ENCODE results near the gene MMP15. TPM values are rescaled to one million over a fixed set of nuclear protein-coding genes. Genes with fewer than 3 reads are reported as not detected.

Gene MMP15
- total and polyA plus RNA-seq, 2 of the 13 experiments (the other 11 are each of a cell fraction or from before 2014, with no cell fraction given) = 35.2 to 44.9 TPM

DNA sequence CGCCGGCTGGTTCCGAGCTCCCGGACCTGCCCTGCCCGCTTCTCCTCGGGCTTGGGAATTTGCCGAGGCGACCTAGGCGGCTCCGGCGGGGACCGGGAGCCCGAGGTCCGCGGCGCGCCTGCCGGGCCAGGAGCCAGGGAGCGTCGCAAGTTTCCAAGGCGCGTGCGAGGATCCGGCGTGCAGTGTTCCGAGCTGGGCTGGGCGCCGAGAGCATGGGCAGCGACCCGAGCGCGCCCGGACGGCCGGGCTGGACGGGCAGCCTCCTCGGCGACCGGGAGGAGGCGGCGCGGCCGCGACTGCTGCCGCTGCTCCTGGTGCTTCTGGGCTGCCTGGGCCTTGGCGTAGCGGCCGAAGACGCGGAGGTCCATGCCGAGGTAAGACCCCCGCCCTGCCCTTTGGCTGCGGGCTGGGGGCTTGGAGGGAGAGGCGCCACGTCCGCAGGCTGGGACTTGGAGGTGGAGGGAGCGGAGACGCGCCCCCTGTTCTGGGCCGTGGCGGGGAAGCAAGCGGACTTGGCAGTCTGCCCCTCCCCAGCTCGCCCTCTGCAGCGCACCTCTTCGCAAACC lies 668 bp downstream of the MMP15 start (continued):
- no peak for TF ChIP-seq ATF2 (CRISPR knock-in tag; IDR thresholded peaks at IDR 0.05)
- TF ChIP-seq ZNF430 (CRISPR knock-in tag; IDR thresholded peaks at IDR 0.05) = no peak
- no peak for TF ChIP-seq ZNF180 (CRISPR knock-in tag; IDR thresholded peaks at IDR 0.05; ENCODE audit: borderline replicate concordance, low read depth)
- TF ChIP-seq BRD4 (CRISPR knock-in tag; IDR thresholded peaks at IDR 0.05) = no peak
- TF ChIP-seq, protein P1, sequence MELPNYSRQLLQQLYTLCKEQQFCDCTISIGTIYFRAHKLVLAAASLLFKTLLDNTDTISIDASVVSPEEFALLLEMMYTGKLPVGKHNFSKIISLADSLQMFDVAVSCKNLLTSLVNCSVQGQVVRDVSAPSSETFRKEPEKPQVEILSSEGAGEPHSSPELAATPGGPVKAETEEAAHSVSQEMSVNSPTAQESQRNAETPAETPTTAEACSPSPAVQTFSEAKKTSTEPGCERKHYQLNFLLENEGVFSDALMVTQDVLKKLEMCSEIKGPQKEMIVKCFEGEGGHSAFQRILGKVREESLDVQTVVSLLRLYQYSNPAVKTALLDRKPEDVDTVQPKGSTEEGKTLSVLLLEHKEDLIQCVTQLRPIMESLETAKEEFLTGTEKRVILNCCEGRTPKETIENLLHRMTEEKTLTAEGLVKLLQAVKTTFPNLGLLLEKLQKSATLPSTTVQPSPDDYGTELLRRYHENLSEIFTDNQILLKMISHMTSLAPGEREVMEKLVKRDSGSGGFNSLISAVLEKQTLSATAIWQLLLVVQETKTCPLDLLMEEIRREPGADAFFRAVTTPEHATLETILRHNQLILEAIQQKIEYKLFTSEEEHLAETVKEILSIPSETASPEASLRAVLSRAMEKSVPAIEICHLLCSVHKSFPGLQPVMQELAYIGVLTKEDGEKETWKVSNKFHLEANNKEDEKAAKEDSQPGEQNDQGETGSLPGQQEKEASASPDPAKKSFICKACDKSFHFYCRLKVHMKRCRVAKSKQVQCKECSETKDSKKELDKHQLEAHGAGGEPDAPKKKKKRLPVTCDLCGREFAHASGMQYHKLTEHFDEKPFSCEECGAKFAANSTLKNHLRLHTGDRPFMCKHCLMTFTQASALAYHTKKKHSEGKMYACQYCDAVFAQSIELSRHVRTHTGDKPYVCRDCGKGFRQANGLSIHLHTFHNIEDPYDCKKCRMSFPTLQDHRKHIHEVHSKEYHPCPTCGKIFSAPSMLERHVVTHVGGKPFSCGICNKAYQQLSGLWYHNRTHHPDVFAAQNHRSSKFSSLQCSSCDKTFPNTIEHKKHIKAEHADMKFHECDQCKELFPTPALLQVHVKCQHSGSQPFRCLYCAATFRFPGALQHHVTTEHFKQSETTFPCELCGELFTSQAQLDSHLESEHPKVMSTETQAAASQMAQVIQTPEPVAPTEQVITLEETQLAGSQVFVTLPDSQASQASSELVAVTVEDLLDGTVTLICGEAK (IDR thresholded peaks at IDR 0.05) = no peak
- TF ChIP-seq, protein P1 (CRISPR knock-in tag; IDR thresholded peaks at IDR 0.05) = peak; percentile 69
- peak; percentile 48; the same call in 1 of the 2 replicates for TF ChIP-seq ZNF687 (CRISPR knock-in tag; IDR thresholded peaks at IDR 0.05)
- no peak for TF ChIP-seq ZNF672 (CRISPR knock-in tag; IDR thresholded peaks at IDR 0.05)
- TF ChIP-seq, protein P2, sequence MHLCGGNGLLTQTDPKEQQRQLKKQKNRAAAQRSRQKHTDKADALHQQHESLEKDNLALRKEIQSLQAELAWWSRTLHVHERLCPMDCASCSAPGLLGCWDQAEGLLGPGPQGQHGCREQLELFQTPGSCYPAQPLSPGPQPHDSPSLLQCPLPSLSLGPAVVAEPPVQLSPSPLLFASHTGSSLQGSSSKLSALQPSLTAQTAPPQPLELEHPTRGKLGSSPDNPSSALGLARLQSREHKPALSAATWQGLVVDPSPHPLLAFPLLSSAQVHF (CRISPR knock-in tag; IDR thresholded peaks at IDR 0.05) = 0 out of 2 replicates have a peak, but pooled peaks have one; percentile 46
- TF ChIP-seq ZNF383 (CRISPR knock-in tag; IDR thresholded peaks at IDR 0.05; ENCODE audit: borderline replicate concordance) = no peak
- TF ChIP-seq NRL (CRISPR knock-in tag; IDR thresholded peaks at IDR 0.05; ENCODE audit: borderline replicate concordance) = 0 out of 2 replicates have a peak, but pooled peaks have one; percentile 11
- TF ChIP-seq, protein P3, sequence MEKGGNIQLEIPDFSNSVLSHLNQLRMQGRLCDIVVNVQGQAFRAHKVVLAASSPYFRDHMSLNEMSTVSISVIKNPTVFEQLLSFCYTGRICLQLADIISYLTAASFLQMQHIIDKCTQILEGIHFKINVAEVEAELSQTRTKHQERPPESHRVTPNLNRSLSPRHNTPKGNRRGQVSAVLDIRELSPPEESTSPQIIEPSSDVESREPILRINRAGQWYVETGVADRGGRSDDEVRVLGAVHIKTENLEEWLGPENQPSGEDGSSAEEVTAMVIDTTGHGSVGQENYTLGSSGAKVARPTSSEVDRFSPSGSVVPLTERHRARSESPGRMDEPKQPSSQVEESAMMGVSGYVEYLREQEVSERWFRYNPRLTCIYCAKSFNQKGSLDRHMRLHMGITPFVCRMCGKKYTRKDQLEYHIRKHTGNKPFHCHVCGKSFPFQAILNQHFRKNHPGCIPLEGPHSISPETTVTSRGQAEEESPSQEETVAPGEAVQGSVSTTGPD (CRISPR knock-in tag; IDR thresholded peaks at IDR 0.05) = no peak

Data from HepG2 (cell line).